DMS53 treated with DMSO at 0.1 percent for 48 hours (cell line): ENCODE results near the gene DNAH7.
A peak's percentile ranks its signal among the peaks of the same experiment; 100 is the strongest.
"Not testable (repeated sequence)": the region's sequence is repeated elsewhere in the genome, so short reads cannot be mapped to it uniquely, and the experiment has no call there.

Source experiments
- DNase-seq: peaks from one replicate; lab custom pipeline; 2025; ENCODE audit not compliant: unreplicated experiment; lab: John Stamatoyannopoulos, UW

Gene DNAH7

DNA sequence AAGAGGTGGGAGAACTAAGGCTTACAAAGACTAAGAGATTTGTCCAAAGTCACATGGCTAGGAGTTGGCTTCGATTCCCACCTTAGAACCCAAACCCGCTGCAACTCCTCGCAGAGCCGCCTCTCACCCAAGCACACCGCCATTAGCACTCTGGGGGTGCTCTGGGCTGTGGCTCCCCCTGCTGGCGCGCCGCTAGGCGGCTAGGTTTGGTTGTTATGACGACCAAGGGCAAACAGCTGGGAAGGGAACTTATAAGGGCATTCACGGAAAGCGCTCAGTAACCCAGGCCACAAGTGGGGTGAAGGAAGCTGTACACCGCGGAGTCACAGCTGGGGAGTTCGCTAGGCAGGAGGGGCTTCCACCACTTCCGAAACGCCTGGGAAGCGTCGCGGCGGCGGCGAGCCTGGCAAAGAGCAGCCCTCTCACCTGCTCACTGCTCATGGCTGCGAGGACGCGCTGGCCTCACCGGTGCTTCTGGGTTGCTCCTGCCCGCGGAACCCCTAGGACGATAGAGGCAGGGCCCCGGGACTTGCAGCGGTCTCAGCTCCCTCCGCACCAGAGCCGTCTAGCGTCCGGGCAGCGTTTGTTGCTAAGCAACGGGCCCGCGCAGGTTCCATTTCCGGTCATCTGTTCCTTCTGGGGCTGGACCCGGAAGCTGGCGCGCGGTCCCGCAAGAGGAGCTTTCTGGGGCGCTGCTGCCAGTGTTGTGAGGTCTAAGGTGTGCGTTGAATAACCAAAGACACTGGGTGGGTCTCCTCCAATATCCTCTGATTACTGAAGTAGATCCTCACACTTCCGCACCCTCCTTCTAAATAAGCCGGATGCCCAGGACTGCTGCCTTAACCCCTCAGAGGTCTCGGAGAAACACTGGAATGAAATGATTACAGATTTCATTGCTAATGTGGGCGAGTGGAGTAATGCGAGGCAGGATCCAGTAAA, at the start of gene DNAH7:
TSS of gene DNAH7 (minus strand) at position 567 of the 939 bp plus-strand sequence. CDS start at position 441, 126 bp downstream.
- peak; percentile 81 for DNase-seq

DNA sequence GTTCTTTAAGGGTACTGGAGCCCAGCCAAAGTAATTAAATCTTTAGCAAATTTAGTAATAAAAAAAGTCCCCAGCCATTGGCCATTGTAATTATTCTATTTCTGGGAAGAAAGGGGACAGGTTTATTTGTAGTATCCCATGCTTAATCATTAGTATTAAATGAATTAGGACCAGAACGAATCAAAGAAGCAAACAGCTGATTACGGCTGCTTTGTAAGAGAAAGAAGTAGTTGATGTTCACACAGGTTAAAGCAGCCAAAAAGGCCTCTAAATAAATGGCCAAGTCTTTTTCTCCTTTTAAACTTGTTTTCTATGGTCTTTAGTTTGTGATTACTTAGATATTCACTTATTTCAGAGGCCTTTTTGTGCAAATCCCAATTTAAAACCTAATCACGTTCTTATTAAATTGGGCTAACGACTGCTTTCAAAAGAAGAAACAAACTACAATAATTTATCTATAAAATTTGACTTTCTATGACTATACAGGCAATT, 48.6 kb upstream of the DNAH7 start:
- DNase-seq = no peak

DNA sequence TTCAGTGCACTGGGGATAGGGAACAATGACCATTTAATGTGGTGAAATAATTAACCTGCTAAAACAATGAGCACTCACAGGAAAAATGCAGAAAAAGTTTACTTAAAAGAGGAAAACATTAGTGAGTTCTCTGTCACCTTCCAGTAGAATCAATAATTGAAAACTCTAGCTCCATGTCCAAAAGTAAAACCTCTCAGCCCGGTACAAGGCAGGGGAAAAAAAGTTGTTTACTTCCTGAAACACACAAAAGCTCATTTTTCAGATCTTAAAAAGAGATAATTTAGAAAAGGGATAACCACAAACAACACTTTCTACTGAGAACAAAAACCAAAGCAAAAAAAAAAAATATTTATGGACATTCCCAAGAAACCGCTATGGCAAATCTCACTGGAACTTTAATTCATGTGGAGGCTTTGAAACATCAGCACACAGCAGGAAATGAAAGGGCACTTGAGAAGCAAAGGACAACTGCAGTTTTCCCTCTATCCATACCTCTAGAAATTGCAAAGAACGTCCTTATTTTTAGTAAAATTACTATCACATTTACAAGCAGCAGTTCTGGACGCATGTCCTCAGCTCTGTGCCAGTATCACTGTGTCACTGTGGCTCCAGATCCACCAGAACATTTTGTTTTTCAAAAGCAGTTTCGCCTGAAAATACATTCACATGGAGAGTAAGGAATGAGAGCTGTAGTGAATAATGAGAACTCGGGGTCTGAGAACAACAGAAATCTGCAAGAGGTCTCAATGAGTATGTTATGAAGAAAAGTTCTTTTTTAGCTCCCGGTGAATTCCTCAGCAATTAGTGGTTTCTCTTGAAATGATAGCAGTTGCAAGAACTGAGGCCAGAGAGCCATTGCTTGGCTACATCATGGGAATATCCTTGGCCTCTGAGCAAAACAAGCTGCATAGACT, 44.7 kb upstream of the DNAH7 start:
- no peak for DNase-seq

DNA sequence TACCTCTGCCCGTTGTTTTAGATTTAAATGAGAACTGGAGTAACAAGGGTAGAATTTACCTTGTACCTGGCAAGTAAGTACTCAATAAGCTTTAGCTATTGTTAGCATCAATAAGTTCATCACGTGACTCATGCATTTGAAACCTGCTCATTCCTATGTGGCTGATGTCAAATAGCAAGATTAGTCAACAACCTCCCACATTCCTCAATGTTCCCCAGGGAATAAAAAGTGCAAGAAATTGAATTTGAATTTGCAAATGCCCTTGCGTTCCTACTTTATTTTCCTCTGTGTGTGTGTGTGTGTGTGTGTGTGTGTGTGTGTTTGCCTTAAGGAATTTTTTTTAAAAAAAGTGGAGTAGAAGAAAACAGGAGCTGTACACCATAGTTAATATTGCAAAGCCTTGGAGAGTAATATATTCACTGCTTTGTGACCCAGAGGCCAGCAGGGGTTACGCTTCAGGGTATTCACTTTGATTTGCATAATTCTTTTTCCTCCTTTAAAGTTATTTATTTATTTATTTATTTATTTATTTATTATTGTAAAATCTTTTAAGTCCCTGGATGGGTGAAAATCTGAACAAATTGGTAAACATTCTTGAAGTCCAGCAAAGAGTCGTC, 43.9 kb upstream of the DNAH7 start:
- no peak for DNase-seq

DNA sequence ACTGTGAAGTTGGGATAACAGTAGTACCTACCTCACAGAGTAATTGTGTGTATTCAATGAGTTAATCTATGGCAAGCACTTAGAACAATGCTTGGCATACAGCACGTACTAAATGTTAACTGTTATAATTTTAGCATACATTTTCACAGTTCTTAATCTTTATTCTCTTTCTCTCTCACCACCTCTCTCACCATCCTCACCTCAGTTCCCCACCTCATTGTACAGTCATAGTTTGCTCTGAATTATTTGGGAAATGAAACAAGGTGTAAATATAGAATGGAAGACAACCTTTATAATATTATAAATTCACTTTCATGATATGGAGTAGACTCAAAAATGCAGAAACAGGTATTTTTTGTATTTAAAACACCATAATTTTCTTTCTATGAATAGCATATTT, 40.0 kb upstream of the DNAH7 start:
- no peak for DNase-seq

DNA sequence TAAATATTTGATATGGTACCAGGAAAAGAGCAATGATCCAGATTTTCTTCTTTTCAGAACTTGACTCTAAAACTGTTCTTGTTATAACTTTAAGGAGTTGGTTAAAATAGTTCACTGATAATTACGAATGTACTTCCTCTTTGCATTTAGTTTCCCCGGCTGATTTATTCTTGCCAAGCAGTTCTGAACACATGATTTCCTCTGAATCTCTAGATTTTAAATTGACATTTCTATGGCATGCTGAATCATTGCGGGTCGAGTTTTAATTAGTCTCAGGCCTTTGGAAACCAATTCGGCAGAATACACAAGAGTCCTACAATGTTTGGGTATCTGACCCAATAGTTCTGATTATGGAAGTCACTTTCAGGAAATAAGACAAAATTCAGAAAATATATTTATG, 37.3 kb upstream of the DNAH7 start:
- DNase-seq = no peak

DNA sequence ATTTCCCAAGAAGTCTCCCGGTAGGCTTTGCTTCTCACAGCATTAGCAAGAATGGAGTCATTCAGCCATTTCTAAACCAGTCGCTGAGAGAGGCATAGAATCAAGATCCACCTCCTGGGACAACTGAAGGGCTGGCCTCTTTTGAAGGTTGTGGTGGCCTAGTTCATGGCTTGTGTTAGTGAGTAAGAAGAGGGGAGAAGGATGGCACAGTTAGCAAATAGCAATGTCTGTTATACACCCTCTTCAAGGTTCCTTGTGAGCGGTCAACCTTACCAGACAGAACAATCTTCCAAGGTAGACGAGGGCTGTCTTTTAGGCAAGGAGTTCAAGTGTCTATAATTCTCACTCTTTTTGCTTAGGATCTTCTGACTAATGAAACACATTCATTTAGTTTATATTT, 35.4 kb upstream of the DNAH7 start:
- DNase-seq = no peak

DNA sequence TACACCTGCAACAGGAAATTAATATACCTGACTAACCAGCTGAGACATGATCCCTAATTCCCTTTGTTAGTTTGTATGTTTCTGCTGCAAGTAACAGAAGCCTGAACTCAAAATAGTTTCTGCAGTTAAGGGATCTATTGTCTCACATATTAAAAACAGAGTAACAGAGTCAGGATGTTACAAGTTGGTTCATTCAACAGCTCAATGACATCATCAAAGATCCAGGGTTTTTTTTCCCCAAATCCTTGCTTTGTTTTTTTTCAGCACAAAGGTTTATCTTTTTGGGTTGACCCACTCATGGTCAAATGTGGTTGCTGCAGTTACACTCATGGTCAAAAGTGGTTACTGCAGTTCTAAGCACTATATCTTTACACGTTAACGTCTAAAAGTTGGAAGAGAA, 35.0 kb upstream of the DNAH7 start:
- DNase-seq = no peak

DNA sequence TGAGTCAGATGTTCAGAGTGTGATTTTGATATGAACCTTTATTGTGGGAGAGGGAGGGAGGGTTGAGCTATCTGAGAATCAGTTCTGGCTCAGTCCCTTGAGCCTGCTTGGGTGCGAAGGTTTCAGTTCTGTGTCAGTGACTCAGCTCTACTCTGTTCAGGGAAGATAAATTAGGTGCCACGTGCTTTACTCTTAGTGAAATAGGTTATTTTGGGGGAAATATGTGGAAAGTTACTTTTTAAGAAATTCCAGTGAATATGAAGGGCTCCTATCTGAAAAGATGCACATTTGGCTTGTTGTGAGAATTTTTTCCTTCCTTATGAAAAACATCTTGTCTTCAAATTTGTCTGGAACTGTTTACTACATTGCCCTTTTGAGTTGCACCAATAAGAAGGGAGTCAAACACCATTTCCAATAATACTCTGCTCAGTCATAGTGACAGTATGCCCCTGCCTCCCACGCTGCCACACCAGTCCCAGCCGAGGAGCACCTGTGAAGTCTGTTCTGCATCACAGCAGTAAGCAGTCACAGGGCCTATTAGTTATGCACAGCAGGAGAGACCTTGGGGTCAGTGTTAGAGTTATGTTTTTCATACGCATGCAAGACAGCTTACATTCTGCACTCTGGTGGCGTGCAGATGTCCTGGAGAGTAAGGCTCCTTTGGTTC, 32.8 kb upstream of the DNAH7 start:
- DNase-seq = no peak

DNA sequence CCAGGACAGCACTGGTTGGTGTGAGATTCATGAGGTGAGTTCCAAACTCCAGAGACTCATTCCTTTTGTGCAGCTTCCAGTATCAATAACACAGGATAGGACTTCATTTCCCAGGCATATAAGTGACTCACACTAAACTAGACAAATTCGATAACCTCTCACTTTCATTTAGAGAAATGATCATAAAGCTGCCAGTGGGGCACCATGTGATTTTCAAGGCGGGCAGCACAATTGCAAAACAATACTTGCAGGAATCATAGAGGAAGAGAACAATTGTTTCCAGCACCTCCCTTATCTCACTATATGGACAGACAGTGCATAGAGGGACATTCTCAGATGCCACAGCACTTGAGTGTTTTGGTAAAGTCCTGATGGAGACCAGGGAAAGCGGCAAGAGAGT, 31.3 kb upstream of the DNAH7 start:
- no peak for DNase-seq

DNA sequence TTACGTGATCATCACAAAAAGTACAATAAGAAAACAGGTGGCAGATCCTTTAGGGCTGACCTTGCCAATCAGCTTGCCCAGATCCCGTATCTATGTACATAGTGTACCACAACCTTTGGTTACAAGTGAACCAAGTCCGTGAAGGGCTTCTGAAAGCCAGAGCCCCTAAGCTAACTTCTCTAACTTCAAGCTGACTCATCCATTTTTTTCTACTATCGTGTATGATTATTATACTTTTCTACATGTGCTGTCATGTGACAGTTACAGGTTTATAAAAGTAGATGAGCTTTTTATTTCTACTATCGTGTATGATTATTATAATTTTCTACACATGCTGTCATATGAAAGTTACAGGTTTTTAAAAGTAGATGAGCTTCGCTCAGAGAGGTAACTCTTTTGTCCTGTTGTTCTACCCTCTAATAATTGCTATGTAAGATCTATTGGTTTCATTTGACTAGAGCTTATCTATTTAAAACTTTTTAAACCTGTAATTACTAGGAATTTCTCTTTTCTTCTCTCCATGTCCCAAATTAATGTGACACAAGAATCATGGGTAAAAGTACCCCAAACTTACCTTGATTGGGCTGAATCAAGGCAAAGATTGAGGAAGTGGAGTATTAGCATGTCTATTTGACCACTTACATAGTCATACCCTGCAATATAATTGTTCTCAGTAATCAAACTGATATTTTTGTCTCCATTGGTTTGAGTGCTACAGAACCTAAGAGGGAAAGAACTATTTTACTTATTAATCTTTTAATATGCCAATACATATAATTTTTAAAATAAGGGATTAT, 29.4 kb upstream of the DNAH7 start:
- DNase-seq = no peak

DNA sequence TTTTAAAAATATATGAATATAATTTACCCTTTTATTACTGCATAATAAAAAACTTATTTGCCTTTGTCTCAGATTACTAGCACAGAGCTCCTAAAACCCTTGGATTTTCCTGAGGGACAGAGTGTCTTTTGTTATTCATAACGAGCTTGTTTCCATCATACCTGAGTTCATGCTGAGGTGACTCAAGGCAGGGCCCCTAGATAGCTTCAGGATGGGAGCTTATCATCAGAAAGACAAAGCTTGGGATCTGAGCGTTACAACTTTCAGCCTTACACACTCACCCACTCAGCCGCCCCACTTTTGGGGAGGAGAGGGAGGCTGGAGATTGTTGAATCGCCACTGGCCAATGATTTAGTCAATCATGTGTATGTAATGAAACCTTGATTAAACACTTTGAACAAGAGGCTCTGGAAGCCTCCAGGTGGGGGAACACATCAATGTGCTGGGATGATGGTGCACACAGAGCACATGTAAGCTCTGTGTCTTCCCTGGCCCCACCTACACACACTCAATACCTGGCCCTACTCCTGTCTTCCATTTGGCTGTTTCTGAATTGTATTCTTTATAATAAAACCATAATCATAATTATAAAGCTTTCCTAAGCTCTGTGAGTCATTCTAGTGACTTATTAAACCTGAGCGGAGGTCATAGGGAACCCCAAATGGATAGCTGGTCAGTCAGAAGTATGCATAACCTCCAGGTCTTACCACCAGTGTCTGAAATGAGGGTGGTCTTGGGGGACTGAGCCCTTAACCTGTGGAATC, 28.5 kb upstream of the DNAH7 start:
- no peak for DNase-seq

DNA sequence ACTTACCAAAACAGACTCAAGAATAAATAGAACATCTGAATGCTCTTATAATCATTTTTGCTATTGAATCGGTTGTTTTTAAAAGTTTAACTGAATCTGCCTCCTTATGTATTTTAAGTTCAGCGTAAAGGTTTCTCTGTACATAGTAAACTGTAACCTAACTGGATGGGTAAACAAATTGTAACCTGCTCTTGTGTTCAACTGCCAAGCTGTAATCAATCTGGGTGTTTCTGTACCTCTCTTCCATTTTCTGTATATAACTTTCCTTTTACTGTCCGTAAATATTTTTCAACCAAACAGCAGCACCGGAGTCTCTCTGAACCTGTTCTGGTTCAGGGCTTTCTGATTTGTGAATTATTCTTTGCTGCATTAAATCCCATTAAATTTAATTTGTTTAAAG, 27.6 kb upstream of the DNAH7 start:
- DNase-seq = no peak

DNA sequence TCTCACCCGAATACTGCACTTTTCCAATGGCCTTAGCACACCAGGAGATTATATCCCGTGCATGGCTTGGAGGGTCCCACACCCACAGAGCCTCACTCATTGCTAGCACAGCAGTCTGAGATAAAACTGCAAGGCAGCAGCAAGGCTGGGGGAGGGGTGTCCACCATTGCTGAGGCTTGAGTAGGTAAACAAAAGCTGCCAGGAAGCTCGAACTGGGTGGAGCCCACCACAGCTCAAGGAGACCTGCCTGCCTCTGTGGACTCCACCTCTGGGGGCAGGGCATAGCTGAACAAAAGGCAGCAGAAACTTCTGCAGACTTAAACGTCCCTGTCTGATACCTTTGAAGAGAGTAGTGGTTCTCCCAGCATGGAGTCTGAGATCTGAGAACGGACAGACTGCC, 20.8 kb upstream of the DNAH7 start:
- not testable (repeated sequence) for DNase-seq

DNA sequence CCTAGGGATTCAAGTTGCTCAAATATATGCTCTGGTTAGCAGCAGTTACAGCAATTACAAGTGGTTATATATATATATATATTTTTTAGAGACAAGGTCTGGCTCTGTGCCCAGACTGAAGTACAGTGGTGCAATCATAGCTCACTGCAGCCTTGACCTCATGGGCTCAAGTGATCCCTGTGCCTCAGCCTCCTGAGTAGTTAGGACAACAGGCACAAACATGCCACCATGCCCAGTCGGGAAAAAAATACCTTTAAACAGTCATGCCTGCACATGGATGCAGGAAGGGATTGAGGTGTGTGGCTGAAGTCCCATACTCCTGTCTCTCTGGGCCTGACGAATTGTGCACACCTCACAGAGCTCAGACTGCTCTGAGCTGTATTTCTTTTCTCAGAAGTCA, 19.6 kb upstream of the DNAH7 start:
- DNase-seq = peak; percentile 30

DNA sequence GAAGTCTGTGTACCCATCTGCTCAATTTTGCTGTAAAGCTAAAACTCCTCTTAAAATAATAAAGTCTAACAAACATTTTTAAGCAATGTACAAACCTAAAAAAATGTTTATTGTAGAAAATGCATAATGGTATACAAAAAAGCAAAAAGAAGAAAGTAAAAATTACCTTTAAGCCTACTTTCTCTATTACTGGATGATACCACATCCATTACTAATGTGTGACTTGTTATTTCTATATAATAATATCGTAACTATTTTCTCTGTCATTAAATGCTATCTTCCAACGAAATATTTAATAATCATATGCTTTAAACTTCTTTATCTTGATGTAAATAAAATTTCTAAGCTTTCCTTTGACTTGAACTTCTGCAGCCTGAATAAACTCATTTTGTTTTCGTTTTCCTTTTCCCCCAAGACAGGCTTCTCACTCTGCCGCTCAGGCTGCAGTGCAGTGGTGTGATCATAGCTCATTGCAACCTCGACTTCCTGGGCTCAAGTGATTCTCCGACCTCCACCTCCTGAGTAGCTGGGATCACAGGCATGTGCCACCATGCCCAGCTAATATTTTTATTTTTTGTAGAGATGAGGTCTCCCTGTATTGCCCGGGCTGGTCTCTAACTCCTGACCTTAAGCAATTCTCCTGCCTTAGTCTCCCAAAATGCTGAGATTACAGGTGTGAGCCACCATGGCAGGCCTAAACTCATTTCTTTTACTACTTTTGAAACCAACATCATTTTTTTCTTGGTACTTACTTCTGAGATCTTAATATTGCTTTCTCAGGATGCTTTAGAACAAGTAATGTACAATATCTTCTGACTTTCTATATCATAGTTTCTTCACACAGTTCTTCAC, 18.1 kb upstream of the DNAH7 start:
- no peak for DNase-seq

DNA sequence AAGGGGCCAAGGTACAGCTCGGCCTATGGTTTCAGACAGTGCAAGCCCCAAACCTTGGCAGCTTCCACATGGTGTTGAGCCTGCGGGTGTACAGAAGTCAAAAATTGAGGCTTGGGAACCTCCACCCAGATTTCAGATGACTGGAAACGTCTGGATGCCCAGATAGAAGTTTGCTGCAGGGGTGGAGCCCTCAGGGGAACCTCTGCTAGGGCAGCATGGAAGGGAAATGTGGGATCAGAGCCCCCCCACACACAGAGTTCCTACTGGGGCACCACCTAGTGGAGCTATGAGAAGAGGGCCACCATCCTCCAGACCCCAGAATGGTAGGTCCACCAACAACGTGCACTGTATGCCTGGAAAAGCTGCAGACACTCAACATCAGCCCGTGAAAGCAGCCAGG, 15.0 kb upstream of the DNAH7 start:
- DNase-seq = no peak

DNA sequence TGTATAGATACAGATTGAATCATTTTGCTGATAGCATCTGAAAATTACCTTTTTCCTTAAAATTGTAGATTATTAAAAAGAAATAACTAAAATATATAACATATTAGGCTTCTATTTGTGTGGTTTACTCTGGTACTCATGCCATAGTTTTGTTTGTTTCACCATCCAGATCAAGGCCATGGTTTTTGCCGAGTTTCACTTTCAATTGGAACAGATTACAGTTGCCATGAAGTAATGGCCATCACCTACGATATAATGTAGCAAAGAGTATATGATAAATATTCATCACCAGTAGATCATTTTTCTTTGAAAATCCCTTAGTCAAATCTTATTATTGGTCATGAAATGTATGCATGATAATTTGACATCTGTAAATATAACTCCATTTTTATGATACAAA, 11.9 kb upstream of the DNAH7 start:
- DNase-seq = no peak
